Measurements from ENCODE around the gene GABPB2.

GABPB2 gene

DNA sequence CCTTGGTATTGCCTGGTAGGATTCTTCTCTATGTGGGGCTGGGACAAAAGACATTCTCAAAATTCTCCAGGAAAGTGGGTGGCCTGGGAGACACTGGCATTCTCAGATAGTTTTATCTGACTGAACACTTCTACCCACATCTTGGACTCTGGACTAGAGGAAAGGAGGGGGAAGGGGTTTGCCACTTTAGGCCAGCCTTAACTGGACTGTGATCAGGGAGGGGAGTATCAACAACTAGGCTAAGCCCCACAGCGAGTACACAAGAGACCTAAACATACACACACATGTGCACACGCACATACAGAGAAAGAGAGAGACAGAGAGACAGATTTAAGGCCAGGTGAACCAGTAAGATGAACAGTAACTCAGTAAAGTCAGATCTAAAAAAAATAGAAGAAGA is 77.1 kb downstream of the GABPB2 start:
- Mint-ChIP-seq H3K27me3 (ENCODE audit: low read depth, poor library complexity) (peaks cover 20% of the 10 kb centered on the region), H3K27ac (no peak overlapping the region), H3K4me3 (peak overlapping the region; percentile 87), H3K9me3 (no peaks in the 10 kb centered on the region), H3K4me1 (peaks cover 44% of the 10 kb centered on the region), H3K36me3 (ENCODE audit: low read depth) (no peaks in the 10 kb centered on the region)
- DNase-seq = no peak
- TF ChIP-seq, protein P1, sequence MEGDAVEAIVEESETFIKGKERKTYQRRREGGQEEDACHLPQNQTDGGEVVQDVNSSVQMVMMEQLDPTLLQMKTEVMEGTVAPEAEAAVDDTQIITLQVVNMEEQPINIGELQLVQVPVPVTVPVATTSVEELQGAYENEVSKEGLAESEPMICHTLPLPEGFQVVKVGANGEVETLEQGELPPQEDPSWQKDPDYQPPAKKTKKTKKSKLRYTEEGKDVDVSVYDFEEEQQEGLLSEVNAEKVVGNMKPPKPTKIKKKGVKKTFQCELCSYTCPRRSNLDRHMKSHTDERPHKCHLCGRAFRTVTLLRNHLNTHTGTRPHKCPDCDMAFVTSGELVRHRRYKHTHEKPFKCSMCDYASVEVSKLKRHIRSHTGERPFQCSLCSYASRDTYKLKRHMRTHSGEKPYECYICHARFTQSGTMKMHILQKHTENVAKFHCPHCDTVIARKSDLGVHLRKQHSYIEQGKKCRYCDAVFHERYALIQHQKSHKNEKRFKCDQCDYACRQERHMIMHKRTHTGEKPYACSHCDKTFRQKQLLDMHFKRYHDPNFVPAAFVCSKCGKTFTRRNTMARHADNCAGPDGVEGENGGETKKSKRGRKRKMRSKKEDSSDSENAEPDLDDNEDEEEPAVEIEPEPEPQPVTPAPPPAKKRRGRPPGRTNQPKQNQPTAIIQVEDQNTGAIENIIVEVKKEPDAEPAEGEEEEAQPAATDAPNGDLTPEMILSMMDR (IDR thresholded peaks at IDR 0.05) = no peak

DNA sequence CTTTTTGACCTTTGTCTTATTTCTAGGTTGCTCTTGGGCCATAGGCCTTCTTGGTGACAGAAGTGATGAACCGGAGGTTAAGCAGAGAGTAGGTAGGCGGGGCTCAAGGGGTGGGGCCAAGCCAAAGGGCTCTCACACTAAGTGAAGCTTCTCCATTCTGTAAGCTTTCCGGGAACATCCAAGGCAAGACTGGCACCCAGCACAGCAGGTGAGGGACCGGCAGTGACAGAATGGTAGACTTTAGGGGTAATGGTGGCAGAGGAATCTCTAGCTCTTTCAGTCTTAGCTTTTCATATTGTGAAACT is 85.9 kb downstream of the GABPB2 start, which contains the start of gene TNFAIP8L2:
TSS of gene TNFAIP8L2 (plus strand) at position 135 of the 305 bp plus-strand sequence. CDS start 2,049 bp downstream, outside the sequence.
- DNase-seq = no peak
- no peaks in the 10 kb centered on the region for H3K27me3 Mint-ChIP-seq (ENCODE audit: low read depth, poor library complexity)
- H3K36me3 Mint-ChIP-seq (ENCODE audit: low read depth) = peaks cover 25% of the 10 kb centered on the region
- TF ChIP-seq, protein P1 (IDR thresholded peaks at IDR 0.05) = no peak
- H3K27ac Mint-ChIP-seq = peak within 1 kb of the TSS; percentile 8
- no peaks in the 10 kb centered on the region for H3K9me3 Mint-ChIP-seq
- H3K4me3 Mint-ChIP-seq = no peak within 1 kb of the TSS
- peaks cover 11% of the 10 kb centered on the region for H3K4me1 Mint-ChIP-seq

DNA sequence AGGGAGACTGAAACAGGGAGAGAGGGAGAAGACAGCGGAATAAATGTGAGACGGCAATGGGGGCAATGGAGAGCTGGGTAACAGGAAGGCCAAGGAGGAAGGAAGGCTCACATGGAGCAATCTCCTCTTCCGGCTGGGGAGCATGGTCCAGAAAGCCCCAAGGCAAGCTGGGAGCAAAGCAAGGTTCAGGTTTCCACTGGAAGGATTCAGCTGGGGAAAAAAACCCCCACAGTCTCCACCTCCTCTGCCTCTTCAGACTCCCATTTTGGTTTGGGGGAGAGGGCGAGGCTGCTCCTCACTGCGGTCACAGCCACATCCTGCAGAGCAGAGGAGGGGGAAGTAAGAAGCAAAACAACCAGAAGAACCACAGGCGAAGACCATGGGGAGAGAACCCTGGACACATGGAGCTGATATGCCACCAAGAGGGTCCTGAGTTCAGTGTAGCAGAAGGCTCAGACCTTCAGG is 86.5 kb downstream of the GABPB2 start:
- Mint-ChIP-seq H3K9me3 (no peaks in the 10 kb centered on the region), H3K36me3 (ENCODE audit: low read depth) (peaks cover 31% of the 10 kb centered on the region), H3K4me1 (peaks cover 11% of the 10 kb centered on the region), H3K27ac (no peak overlapping the region), H3K27me3 (ENCODE audit: low read depth, poor library complexity) (no peaks in the 10 kb centered on the region), H3K4me3 (no peak overlapping the region)
- TF ChIP-seq, protein P1 (IDR thresholded peaks at IDR 0.05) = no peak
- no peak for DNase-seq

DNA sequence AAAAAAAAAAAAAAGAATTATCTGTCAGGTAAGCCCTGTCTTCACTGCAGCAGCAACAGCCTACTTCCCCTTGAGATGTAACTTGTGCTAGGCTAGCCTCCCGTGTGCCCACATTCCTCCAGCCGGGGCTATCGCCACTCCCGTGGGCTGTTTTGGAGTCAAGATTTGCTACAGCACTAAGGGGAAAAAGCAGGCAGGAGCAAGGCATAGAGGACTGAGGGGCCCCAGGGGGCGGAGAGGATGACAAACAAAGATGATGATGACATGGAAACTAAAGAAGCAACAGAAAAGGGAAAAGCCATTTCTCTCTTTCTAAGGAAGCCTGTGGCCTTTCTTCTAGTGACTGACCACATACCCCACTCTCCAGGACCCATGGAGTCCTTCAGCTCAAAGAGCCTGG is 87.8 kb downstream of the GABPB2 start:
- DNase-seq = no peak
- Mint-ChIP-seq H3K4me3 (no peak overlapping the region), H3K9me3 (no peaks in the 10 kb centered on the region), H3K36me3 (ENCODE audit: low read depth) (peaks cover 31% of the 10 kb centered on the region), H3K4me1 (peaks cover 11% of the 10 kb centered on the region), H3K27ac (peak overlapping the region; percentile 64), H3K27me3 (ENCODE audit: low read depth, poor library complexity) (no peaks in the 10 kb centered on the region)
- TF ChIP-seq, protein P1 (IDR thresholded peaks at IDR 0.05) = no peak

DNA sequence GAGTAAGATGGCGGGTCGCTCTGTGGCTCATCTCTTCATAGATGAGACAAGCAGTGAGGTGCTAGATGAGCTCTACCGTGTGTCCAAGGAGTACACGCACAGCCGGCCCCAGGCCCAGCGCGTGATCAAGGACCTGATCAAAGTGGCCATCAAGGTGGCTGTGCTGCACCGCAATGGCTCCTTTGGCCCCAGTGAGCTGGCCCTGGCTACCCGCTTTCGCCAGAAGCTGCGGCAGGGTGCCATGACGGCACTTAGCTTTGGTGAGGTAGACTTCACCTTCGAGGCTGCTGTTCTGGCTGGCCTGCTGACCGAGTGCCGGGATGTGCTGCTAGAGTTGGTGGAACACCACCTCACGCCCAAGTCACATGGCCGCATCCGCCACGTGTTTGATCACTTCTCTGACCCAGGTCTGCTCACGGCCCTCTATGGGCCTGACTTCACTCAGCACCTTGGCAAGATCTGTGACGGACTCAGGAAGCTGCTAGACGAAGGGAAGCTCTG is 88.2 kb downstream of the GABPB2 start:
- no peak overlapping the region for H3K27ac Mint-ChIP-seq
- peaks cover 14% of the 10 kb centered on the region for H3K4me1 Mint-ChIP-seq
- no peak overlapping the region for H3K4me3 Mint-ChIP-seq
- H3K27me3 Mint-ChIP-seq (ENCODE audit: low read depth, poor library complexity) = no peaks in the 10 kb centered on the region
- H3K36me3 Mint-ChIP-seq (ENCODE audit: low read depth) = peaks cover 31% of the 10 kb centered on the region
- TF ChIP-seq, protein P1 (IDR thresholded peaks at IDR 0.05) = no peak
- H3K9me3 Mint-ChIP-seq = no peaks in the 10 kb centered on the region
- no peak for DNase-seq

DNA sequence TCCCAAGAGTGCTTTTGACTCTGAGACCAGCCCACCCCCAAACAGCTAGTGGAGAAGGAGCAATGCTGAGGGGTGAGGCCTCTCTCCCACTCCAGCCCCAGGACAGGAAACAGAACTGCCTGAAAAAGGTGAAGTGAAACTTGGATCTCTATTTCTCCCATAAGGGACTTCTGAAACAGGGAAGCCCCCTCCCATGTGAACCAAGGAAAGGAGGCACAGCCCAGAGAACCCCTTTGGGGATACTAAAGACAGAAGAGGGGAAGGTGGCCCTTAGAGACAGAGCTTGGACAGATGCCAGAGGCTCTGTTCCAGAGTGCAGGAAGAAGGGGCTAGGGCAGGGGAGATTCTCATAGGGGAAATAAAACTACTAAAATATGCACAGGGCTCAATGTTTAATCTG is 88.8 kb downstream of the GABPB2 start:
- no peak overlapping the region for H3K4me3 Mint-ChIP-seq
- TF ChIP-seq, protein P1 (IDR thresholded peaks at IDR 0.05) = no peak
- H3K27me3 Mint-ChIP-seq (ENCODE audit: low read depth, poor library complexity) = no peaks in the 10 kb centered on the region
- no peak overlapping the region for H3K27ac Mint-ChIP-seq
- H3K4me1 Mint-ChIP-seq = peaks cover 20% of the 10 kb centered on the region
- DNase-seq = no peak
- H3K36me3 Mint-ChIP-seq (ENCODE audit: low read depth) = peaks cover 31% of the 10 kb centered on the region
- H3K9me3 Mint-ChIP-seq = no peaks in the 10 kb centered on the region
